Body of pancreas (tissue), 4 donors: ENCODE results near the gene ZNF576. TPM values are rescaled to one million over a fixed set of nuclear protein-coding genes. Genes with fewer than 3 reads are reported as not detected.
A peak's percentile ranks its signal among the peaks of the same experiment; 100 is the strongest.
"Not testable (repeated sequence)": the region's sequence is repeated elsewhere in the genome, so short reads cannot be mapped to it uniquely, and the experiment has no call there.

Source experiments
- ATAC-seq: fragments of 150-250 bp; one replicate; pipeline ENCODE4 v1.9.1; 2016
- DNase-seq, 4 donors: peaks; one replicate each; pipeline ENCODE4 v3.0.0-alpha.2; 2019
- H3K27ac ChIP-seq, 4 donors: fragments of 200-600 bp; sonication (generic); 1 replicate in 3 of 4; 2 replicates in 1 of 4; pipeline versions ENCODE4 v1.5.1 to v1.6.1; 2016 to 2019; ENCODE audit warnings: mild to moderate bottlenecking in 1 of 4, mixed read lengths in 1 of 4, moderate library complexity in 1 of 4
- H3K27me3 ChIP-seq, 2 donors: fragments of 200-600 bp; sonication (generic); one replicate each; pipeline ENCODE4 v1.6.0; 2016; ENCODE audit warnings: mild to moderate bottlenecking in 1 of 2
- H3K36me3 ChIP-seq, 2 donors: fragments of 200-600 bp; sonication (generic); replicated peaks in 1 of 2; 2 replicates each; pipeline ENCODE4 v1.5.1; 2016; ENCODE audit warnings: low read depth in 2 of 2; ENCODE audit not compliant: insufficient read depth in 1 of 2
- H3K4me1 ChIP-seq: fragments of 200-600 bp; sonication (generic); one replicate; pipeline ENCODE4 v1.6.0; 2016
- H3K4me3 ChIP-seq, 2 donors: fragments of 200-600 bp; sonication (generic); 1 replicate in 1 of 2; 2 replicates in 1 of 2; pipeline ENCODE4 v1.5.1; 2016 to 2019
- H3K9me3 ChIP-seq, 3 donors: fragments of 200-600 bp; sonication (generic); 1 replicate in 2 of 3; 2 replicates in 1 of 3; pipeline ENCODE4 v1.5.1; 2016
- POLR2A ChIP-seq, 3 donors: fragments of 450-650 bp; IDR thresholded peaks; one replicate each; pipeline ENCODE4 v1.6.1; 2016; ENCODE audit warnings: antibody characterized with exemption in 3 of 3, mild to moderate bottlenecking in 2 of 3
- whole genome bisulfite sequencing, 2 donors: methylation state at CpG; one replicate each; pipeline ENCODE4 v1.1.5; 2017; 5-methylcytosine and 5-hydroxymethylcytosine counted together
- intact Hi-C: fragments of 100-400 bp; cut with DNase I; formaldehyde crosslinking; loops from one replicate; pipeline ENCODE4 v1.15.1; 2023
- total RNA-seq, 2 donors: library from RNA; depleted of rRNA; stranded (reverse); fragments of >200 nt; gene quantifications; one replicate each; pipeline ENCODE4 v1.1.0, GENCODE V29; 2016
- TF ChIP-seq, protein P1 (sequence below), 7 experiments: fragments of 450-650 bp in 4 of 7; fragments of 200-600 bp in 3 of 7; sonication (generic) in 3 of 7; IDR thresholded peaks; one replicate each; pipeline ENCODE4 v1.5.1; 2016 to 2019; ENCODE audit warnings: antibody characterized with exemption in 7 of 7

The ZNF576 gene
- total RNA-seq, 2 donors from 2014 or later = 4.6 to 8.6 TPM

DNA sequence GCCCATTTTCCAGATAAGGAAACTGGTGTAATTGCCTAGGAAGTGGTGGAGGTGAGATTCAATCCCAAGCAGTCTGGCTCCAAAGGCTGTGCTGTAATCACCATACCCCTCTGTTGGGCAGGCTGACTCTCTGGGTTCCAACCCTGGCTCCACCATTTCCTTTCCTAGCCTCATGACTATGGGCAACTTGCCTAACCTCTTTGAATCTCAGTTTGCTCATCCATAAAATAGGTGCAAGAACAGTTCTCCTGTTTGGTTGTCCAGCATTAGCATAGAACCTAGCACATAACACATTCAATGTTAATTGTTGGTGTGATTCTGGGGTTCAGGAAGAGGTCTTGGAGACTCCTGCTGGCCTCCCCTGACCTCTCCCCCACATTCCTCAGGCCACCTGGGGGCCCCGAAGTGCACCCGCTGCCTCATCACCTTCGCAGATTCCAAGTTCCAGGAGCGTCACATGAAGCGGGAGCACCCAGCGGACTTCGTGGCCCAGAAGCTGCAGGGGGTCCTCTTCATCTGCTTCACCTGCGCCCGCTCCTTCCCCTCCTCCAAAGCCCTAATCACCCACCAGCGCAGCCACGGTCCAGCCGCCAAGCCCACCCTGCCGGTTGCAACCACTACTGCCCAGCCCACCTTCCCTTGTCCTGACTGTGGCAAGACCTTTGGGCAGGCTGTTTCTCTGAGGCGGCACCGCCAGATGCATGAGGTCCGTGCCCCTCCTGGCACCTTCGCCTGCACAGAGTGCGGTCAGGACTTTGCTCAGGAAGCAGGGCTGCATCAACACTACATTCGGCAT is 2.2 kb downstream of the ZNF576 start:
- WGBS, 2 donors = 88 to 90% methylated on average over 15 to 19 of the region's 19 CpGs
- Histone ChIP-seq H3K27ac (no peak overlapping the region), H3K4me1 (peaks cover 34% of the 10 kb centered on the region), H3K27me3 (no peaks in the 10 kb centered on the region), H3K9me3 (no peaks in the 10 kb centered on the region), H3K4me3 (no peak overlapping the region), H3K36me3 (peaks cover 0 to 2% of the 10 kb centered on the region in 2 donors)
- DNase-seq = no peak
- no peak for ATAC-seq
- intact Hi-C loops = no loop called here
- no peak for TF ChIP-seq POLR2A (IDR thresholded peaks at IDR 0.05)
- TF ChIP-seq, protein P1, sequence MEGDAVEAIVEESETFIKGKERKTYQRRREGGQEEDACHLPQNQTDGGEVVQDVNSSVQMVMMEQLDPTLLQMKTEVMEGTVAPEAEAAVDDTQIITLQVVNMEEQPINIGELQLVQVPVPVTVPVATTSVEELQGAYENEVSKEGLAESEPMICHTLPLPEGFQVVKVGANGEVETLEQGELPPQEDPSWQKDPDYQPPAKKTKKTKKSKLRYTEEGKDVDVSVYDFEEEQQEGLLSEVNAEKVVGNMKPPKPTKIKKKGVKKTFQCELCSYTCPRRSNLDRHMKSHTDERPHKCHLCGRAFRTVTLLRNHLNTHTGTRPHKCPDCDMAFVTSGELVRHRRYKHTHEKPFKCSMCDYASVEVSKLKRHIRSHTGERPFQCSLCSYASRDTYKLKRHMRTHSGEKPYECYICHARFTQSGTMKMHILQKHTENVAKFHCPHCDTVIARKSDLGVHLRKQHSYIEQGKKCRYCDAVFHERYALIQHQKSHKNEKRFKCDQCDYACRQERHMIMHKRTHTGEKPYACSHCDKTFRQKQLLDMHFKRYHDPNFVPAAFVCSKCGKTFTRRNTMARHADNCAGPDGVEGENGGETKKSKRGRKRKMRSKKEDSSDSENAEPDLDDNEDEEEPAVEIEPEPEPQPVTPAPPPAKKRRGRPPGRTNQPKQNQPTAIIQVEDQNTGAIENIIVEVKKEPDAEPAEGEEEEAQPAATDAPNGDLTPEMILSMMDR (IDR thresholded peaks at IDR 0.05) = no peak

DNA sequence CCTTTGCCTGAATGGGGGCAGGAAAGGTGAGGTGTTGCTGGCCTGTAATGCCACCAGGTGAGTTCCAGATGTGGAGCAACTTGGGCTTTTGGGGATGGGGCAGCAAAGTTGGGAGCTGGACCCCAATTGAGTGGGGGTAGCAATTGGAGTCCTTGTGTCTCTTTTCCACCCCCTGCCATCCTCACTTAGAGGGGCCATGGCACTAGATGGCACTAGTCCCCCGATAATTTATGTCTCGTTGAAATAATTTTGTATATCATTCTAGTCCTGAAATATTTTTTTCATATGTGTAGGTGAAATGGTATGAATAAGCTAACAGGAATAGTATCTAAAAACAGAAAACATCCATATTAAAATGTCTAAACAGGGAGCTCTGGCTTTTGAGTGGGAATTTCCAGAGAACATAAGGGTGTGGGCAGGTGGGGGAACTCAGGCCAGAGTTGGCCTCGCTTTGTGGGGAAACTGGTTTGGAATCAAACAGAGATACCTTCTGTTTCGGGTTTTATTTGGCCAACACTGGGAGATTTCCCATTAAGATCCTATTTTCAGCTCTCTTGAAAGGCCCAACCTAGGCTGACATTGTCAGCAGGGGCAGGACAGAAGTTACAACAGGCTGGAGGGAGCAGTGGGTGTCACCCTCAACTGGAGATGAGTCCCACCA is 3.4 kb downstream of the ZNF576 start:
- H3K4me1 ChIP-seq = peaks cover 23% of the 10 kb centered on the region
- WGBS, 2 donors = 55 to 68% methylated on average over 4 of the region's 4 CpGs
- no peaks in the 10 kb centered on the region for H3K9me3 ChIP-seq
- H3K4me3 ChIP-seq = no peak overlapping the region
- H3K27me3 ChIP-seq = no peaks in the 10 kb centered on the region
- no peak for ATAC-seq
- no peak overlapping the region for H3K27ac ChIP-seq
- TF ChIP-seq, protein P1 (IDR thresholded peaks at IDR 0.05) = no peak
- TF ChIP-seq POLR2A (IDR thresholded peaks at IDR 0.05) = no peak
- DNase-seq = no peak
- peaks cover 0 to 2% of the 10 kb centered on the region in 2 donors for H3K36me3 ChIP-seq
- intact Hi-C loops = loop anchor here (5.0 kb wide), 1 partner anchor 32 kb away; no protein-coding TSS in a partner anchor

DNA sequence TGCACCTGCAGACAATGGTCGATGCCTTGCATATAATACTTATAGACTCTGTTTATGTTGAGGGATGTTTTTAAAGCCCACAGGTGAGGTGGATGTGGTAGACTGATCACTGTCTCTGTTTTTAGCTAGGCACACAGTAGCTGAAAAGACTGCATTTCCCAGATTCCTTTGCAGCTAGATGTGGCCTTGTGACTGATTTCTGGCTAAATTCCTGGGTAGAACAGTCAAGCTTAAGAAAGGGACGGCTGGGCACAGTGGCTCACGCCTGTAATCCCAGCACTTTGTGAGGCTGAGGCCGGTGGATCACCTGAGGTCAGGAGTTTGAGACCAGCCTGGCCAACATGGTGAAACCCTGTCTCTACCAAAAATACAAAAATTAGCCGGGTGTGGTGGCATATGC is 3.9 kb downstream of the ZNF576 start:
- ATAC-seq, H3K9me3 ChIP-seq, DNase-seq, H3K27ac ChIP-seq, H3K27me3 ChIP-seq, H3K36me3 ChIP-seq, H3K4me3 ChIP-seq: not testable (repeated sequence)
- intact Hi-C loops = loop anchor here (5.0 kb wide), 1 partner anchor 33 kb away; no protein-coding TSS in a partner anchor
- peaks cover 18% of the 10 kb centered on the region for H3K4me1 ChIP-seq
- WGBS, 2 donors = 54 to 72% methylated on average over 2 to 5 of the region's 5 CpGs

DNA sequence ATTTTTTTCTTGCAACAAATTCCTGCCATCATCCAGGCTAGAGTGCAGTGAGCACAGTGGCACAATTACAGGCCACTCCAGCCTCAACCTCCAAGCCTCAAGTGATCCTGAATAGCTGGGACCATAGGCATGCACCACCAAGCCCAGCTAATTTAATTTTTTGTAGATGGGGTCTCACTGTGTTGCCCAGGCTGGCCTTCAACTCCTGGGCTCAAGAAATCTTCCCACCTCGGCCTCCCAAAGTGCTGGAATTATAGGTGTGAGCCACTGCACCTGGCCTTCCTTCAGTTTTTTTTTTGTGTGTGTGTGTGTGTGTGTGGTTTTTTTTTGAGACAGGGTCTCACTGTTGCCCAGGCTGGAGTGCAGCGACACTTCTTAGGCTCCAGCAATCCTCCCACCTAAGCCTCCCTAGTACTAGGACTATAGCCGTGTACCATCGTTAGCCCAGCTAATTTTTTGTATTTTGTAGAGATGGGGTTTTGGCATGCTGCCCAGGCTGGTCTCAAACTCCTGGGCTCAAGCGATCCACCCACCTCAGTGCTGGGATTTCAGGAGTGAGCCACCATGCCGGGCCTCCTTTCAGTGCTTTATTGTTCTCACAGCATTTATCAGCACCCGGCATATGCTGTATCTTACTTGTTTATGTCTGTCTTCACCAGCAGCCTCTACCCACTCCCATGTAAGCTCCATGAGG is 9.6 kb downstream of the ZNF576 start:
- TF ChIP-seq, protein P1 (IDR thresholded peaks at IDR 0.05) = no peak
- TF ChIP-seq POLR2A (IDR thresholded peaks at IDR 0.05) = no peak
- intact Hi-C loops = no loop called here

More for the DNA sequence above, 9.6 kb downstream of the ZNF576 start:
- DNase-seq = no peak
- H3K27me3 ChIP-seq = no peaks in the 10 kb centered on the region
- no peak for ATAC-seq
- 49 to 60% methylated on average over 7 of the region's 7 CpGs for WGBS, 2 donors
- H3K9me3 ChIP-seq = no peaks in the 10 kb centered on the region
- H3K4me3 ChIP-seq = no peak overlapping the region
- H3K4me1 ChIP-seq = peaks cover 11% of the 10 kb centered on the region
- peak overlapping the region in 2 of 4 donors; percentile 0 to 4 for H3K27ac ChIP-seq
- no peaks in the 10 kb centered on the region for H3K36me3 ChIP-seq
